GM19099 (cell line): ENCODE measurements around the gene C19orf38.

Source experiments
- POLR2A ChIP-seq: IDR thresholded peaks from 3 replicates; pipeline ENCODE4 v1.6.1; 2011; ENCODE audit warnings: low read depth; ENCODE audit not compliant: insufficient read length; ENCODE audit errors: extremely low read depth

C19orf38 gene, protein sequence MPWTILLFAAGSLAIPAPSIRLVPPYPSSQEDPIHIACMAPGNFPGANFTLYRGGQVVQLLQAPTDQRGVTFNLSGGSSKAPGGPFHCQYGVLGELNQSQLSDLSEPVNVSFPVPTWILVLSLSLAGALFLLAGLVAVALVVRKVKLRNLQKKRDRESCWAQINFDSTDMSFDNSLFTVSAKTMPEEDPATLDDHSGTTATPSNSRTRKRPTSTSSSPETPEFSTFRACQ

DNA sequence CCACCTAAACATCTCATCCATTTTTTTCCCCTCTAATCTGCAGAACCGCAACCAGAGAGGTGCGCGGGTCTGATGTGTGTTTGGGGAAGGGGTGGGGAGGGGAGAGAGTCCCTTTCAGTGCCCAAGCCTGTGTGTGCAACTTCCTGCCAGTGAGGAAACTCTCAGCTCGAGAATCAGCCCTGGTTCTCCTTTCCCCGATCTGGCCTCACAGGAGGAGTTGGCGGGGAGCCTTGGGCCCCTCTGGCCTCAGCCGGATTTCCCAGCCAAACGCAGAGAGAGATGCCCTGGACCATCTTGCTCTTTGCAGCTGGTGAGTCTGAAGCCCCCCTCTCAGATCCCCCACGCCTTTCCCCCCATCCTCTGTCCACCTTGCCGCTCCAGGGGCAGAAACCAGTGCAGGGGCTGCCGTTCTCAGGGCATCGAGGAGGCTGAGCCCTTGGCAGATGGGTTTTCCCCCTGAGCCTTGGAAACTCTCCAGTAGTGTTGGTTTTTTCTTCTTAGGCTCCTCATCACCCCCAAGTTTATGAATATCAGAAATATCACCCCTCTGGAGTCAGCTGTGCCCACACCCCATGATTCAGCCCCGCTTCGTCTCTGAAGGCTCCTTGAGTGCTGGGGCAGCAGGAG, at the start of gene C19orf38:
TSS of gene C19orf38 (plus strand) at position 186 of the 627 bp plus-strand sequence. CDS start at position 280, 94 bp downstream.
- TF ChIP-seq POLR2A: no peak

DNA sequence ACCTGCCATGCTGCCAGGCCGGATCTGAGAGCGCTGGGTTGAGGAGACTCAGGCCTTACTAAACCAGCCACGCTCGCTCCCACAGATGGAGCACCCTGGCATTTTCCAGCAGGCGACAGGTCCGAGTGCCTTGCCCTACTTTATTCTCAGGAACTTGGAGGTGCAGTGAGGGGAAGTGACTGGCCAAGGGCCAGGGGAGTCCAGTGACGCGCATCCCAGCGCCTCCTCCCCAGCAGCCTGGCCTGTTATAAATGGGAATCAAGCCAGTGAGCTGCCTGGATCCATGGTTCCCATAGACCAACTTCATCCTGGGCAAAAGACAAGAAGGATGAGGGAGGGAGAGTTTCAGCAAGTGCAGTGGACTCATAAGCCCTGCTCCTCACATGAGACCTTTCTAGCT, 47.7 kb upstream of the C19orf38 start:
- no peak for TF ChIP-seq POLR2A

DNA sequence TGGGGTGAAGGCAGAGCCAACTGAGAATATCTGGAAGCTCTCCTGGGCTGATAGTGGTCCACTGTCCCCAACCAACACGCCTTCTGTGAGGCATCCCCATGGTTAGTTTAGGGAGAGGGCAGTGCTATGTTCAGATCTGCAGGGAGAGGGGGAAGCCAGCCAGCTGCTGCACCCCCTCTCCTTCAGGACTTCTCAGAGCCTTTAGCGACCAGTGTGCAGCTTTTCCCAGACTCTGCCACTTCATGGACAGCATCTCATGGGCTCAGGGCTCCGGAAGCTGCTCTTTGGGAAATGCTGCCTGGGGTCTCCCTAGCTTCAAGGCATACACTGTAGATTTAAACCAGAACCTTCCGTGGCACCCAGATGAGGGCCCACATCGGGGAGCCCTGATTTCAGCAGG, 45.7 kb upstream of the C19orf38 start:
- TF ChIP-seq POLR2A: no peak

DNA sequence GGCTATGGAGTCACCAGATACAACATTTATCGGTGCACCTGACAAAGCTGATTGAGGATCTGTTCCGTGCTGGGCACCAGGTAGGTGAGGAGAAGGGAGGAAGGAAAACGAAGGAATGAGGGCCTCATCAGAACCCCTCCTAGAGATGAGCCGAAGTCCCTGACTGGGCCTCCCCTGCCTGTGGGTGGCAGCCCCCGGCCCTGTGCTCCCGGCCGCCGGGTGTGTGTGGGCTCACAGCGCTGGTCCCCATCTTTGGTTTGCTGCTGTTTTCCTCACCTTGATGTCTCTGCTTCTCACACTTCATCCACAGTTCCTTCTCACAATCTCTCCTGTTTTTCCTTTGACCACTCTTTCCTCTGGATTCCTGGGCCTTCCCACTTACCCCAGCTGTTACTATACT, 45.0 kb upstream of the C19orf38 start:
- TF ChIP-seq POLR2A: no peak

DNA sequence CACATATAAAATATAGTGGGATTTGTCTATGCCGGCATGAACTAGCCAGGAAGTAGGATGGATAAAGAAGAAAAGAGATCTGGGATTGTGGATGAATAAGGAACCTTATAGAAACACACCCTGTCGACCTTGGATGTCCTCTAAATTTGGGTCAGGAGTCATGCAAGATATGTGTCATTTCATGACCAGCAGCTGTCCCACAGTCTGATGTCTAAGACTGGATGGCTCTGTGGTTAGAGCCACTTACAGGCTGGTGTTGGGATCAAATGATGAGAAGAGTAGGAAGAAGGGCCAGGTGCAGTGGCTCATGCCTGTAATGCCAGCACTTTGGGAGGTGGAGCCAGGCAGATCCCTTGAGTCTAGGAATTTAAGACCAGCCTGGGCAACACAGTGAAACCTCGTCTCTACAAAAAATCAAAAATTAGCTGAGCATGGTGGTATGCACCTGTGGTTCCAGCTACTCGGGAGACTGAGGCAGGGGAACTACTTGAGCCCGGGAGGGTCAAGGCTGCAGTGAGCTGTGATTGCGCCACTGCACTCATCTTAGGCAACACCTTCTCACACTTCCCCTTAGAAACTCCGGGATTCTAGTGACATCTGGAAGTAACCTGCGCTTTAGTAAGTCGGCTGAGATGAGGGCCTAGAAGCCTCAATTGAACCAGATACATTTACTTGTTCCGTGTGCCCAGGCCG, 43.0 kb upstream of the C19orf38 start:
- TF ChIP-seq POLR2A: no peak

DNA sequence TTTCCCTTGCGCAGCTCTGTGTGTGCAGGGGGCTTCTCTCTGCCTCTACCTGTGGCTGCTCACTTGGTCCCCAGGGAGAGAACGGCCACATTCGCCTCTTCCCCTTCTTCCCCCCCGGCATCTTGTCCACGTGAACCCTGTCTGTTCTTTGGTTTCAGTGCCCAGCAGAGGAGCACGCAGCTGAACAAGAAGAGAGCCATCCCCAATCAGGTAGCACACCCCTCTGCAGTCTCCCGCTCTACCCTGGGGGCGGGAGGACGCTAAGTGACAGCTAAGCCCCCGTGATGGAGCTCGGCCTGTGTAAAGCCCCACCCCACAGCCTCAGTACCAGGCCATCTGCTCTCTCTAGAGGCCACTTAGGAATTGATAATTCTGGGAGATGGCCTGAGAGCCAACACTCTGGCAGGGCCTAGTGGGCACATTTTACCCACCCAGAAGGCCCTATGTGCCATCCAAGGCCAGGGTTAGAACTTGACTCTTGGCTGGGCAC, 42.4 kb upstream of the C19orf38 start:
- no peak for TF ChIP-seq POLR2A

DNA sequence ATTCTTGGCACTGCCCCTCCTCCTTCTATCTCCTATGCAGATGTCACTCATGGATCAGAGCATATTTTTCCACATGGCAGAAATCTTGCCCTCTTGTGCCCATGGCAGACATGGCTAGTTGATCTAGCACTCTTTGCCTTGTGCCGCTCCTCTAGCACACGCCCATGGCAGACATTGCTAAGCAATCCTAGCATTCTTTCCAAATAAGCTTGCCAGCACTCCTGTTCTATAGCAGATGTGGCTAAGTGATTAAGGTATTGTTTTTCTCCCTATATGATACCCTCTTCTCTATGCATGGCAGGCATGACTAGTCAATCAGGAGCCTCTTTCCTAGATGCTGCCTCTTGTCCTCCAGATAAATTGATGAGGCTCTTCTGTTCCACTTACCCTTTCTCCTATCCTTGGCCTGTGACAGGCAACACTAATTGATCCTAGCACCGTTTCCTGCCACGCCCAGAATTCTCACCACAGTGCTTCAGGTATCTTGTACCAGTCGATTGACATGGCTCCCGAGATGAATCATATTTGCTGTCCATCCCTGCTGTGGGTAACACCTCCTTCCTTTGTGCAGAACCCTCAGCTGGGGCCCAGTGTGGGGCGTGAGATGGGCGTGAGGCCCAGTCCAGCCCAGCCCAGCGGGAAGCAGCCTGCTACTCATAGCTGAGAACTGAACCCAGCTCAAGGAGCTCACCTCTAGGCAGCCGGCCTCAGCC, 39.1 kb upstream of the C19orf38 start:
- no peak for TF ChIP-seq POLR2A

DNA sequence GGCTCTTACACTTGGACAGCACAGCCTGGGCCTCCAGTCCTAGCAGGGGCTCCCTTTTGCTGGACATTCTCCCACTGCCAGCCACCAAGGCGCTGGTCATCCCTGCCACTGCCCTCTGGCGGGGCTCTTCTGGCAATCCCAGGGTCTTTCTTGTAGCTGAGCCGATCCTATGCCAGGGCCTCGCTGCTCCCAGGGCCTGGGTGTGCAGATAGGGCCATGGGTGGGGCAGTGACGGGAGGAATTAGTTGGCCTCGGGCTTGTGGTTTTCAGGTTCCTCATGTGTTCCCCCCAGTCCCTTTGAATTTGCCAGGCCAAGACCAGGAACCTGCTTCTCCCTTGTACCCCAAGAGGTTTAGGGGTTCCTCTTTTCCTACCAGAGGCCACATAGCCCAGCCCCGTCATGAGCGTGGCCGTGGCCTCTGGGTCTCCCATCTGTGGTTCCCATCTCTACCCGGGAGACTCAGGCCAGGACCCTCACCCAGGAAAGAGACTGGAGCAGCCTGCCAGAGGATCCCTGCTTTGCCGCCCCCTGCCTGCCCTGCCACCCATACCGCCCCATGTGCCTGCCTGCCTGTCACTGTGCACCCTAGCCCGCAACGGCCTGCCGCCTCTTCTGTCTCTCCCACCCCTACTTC, 38.4 kb upstream of the C19orf38 start:
- no peak for TF ChIP-seq POLR2A

DNA sequence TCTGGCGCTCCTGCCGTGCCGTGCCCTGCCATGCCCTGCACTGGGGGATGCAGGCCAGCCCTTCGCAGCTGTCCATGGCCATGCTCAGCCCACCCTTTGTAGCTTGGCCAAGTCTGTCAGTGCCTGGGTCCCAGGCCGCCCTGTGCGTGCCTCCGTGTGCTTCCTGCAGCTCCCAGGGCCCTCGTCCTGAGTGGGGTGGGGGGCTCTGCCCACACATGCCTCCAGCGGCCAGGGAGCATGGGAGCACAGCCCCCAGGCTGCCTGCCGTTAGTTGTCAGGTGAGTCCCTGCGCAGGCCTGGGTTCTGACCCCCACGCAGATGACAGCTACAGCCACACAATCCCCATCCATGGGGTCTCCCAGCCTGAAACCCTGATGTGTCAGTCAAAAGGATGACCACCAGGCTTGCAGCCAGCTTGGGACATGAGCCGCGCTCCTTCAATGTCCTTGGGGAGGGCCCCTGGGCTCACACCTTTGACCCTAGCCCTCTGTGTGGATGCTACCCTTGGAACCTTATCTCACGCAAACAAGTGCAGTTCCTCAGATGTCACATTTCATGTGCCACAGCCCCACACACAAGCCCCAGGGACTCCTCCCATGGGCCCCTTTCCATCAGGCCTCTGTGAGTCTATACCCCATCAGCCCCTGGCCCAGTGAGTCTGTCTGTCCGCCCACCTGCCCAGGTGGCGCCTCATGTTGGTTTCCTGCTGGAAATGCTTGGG, 36.7 kb upstream of the C19orf38 start:
- no peak for TF ChIP-seq POLR2A

DNA sequence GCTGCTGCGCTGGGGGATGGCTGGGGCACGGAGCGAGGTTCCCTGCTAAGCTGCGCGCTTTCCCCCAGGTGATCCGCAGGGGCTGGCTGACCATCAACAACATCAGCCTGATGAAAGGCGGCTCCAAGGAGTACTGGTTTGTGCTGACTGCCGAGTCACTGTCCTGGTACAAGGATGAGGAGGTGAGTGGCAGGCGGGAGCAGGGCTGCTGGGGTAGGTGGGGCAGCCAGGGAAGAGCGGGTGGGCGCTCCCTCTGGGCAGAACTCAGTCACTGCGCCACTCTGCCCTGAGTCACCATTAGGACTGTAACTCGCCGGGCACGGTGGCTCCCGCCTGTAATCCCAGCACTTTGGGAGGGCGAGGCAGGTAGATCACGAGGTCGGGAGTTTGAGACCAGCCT, 36.0 kb upstream of the C19orf38 start:
- no peak for TF ChIP-seq POLR2A

DNA sequence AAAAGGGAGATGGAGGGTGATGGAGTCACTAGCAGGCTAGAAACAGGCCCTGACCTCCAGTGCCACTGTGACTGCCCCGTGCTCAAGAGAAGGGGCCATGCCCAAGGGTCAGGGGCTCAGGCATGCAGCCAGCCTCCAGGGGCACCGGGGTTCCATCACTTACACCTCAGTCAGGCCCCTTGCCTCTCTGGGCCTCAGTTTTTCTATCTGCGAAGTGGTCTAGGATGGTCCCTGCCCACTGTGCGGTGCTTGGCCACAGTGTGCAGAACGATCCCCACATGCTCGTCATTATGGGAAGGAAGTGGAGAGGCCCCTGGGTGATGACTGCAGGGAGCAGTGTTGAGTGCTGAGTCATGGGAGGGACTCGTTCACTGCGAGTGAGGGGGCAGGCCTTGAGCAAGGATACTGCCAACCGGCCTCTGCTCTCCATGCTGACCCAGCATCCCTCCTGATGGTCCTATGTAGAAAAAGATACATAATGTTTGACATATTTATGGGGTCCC, 35.3 kb upstream of the C19orf38 start:
- TF ChIP-seq POLR2A: no peak

DNA sequence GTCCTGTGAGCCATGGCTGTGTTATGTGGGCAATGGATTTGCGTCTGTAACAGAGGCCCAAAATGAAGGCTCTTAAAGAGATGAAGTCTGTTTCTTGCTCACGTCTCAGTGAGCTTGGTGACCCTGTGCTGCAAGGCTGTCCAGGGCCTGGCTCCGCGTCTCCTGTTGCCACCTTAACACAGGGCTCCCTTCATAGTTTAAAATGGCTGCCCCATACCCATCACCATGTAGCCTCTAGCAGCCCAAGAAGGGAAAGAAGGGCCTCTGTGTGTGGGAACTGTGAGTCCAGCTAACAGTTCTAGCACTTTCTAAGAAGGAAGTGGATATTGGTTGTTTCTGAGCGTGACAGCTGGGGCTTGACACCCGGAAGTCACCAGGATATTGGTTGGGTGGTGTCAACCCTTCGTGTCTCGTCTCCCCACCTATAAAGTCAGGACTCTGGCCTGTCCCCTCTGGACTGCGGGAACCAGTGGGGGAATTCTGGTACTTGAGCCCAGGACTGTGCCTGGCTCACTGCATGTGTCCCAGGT, 33.1 kb upstream of the C19orf38 start:
- no peak for TF ChIP-seq POLR2A

DNA sequence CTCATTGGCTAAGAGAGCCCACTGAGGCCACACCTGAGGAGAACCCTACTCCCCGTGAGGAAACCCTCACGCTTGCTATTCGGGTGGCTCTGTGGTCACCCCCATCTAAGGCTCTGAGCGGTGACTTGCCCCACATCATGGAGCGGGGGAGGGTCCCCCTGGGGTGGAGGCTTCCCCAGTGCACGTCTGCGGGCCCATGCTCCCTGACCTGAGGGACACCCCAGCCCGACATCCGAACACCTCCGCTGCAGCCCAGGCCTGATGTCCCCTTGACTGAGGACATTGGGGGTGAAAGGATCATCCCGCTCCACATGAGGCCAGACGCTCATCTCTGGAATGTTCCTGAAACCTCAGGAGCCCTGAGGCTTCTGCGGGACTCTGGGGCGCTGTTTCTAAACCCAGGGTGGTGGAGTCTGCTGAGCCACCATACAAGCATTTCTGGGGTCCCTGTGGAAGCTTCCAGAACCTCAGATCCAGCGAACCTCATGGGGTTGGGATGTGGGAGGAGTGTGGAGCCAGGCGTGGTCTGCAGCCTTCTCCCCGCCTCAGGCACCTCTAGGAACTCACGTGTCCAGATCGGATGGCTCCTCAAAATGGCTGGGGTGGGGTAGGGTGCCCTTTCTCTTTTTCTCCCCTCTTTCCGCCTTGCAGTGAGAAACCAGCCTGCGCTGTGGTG, 32.1 kb upstream of the C19orf38 start:
- TF ChIP-seq POLR2A: no peak
